Epithelial cell of esophagus (primary cell): ENCODE results near the gene SNX33.
A peak's percentile ranks its signal among the peaks of the same experiment; 100 is the strongest.
"Not testable (repeated sequence)": the region's sequence is repeated elsewhere in the genome, so short reads cannot be mapped to it uniquely, and the experiment has no call there.

ENCODE experiments used
- DNase-seq: peaks from one replicate; pipeline ENCODE4 v3.0.0; 2010; ENCODE audit warnings: low read depth
- H3K4me3 ChIP-seq: 2 replicates; pipeline ENCODE4 v1.5.1; 2011; ENCODE audit warnings: mild to moderate bottlenecking, low read length, control low read depth
- CTCF ChIP-seq: IDR thresholded peaks from 2 replicates; pipeline ENCODE4 v1.5.1; 2011; ENCODE audit warnings: low read depth, mild to moderate bottlenecking, low read length, control low read depth, inconsistent platforms; ENCODE audit not compliant: insufficient read depth; ENCODE audit errors: missing control alignments

Gene SNX33

GRCh38 chr15:75620058-75620820, 27.5 kb upstream of the SNX33 start:
- H3K4me3 ChIP-seq: no peak overlapping the region
- DNase-seq: peak; percentile 33
- no peak for TF ChIP-seq CTCF

- peak; percentile 48 for TF ChIP-seq CTCF
- H3K4me3 ChIP-seq: no peak overlapping the region
- peak; percentile 83 for DNase-seq
Measured at GRCh38 chr15:75620841-75621391, 26.8 kb upstream of the SNX33 start.

DNA sequence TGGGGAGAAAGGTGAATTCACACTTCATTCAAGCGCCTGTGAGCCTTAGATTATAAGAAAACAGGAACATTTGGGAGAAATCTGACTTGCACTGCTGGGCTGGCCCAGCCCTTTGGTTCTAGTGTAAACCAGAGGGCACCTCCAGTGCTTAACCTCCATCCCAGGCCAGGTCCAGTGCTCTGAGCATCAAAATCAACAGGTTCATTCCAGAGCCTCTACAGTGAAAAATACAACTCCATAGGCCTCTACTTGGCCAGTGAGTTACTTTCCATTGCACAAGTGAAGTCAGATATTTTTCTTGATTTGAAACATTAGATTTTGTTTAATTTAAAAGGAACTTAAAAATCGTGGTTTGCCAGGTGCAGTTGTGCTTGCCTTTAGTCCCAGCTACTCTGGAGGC, 25.2 kb upstream of the SNX33 start:
- no peak for TF ChIP-seq CTCF
- no peak overlapping the region for H3K4me3 ChIP-seq
- DNase-seq: no peak

GRCh38 chr15:75625542-75626347, 22.0 kb upstream of the SNX33 start, which contains the start of gene SNUPN:
SNUPN (minus strand) TSS chr15:75625725; CDS start chr15:75621051, 4,674 bp downstream.
- no peak for TF ChIP-seq CTCF
- peak within 1 kb of the TSS; percentile 97 for H3K4me3 ChIP-seq
- peak; percentile 93 for DNase-seq

DNA sequence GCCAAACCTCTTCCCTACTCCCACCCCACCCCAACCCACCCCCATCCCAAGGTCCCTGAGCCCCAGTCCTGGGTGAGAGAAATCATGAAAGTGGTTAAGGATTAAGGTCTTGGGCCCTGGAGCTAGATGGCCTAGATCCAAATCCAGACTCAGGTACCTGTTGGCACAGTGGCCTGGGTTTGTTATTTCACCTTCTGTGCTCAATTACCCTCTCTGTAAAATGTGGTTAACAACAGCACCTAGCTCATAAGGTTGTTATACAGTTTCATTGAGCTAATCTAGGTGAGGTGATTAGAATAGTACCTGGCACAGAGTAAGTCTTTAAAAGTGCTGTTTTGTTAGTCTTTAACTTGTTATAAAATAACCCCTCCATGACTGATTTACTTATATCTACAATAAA, 15.8 kb upstream of the SNX33 start:
- H3K4me3 ChIP-seq: no peak overlapping the region
- no peak for DNase-seq

DNA sequence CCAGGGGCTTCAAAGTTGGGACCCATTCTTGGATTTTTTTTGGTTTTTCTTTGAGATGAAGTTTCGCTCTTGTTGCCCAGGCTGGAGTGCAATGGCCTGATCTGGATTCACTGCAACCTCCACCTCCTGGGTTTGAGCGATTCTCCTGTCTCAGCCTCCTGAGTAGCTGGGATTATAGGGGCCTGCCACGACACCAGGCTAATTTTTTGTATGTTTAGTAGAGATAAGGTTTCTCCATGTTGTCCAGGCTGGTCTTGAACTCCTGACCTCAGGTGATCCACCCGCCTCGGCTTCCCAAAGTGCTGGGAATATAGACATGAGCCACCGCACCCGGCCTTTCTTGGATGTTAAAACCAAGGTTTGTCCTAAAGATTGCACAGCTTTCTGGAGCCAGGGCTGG, 13.8 kb upstream of the SNX33 start:
- DNase-seq: not testable (repeated sequence)

More for the DNA sequence above, 15.8 kb upstream of the SNX33 start:
- no peak for TF ChIP-seq CTCF

DNA sequence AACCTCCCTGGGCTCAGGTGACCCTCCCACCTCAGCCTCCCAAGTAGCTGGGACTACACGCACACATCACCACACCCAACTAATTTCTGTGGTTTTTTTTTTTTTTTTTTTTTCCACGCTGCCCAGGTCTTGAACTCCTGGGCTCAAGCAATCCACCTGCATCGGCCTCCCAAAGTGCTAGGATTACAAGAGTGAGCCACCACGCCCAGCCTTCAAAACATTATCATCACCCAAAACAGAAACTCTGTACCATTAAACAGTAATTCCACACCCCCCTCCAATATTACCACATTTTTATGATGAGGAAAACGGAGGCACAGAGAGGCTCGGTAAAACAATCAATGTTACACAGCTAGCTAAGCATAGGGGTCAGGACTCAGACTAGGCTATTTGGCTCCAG, 11.7 kb upstream of the SNX33 start:
- no peak for TF ChIP-seq CTCF

More for the DNA sequence above, 13.8 kb upstream of the SNX33 start:
- not testable (repeated sequence) for H3K4me3 ChIP-seq

More for the DNA sequence above, 11.7 kb upstream of the SNX33 start:
- no peak for DNase-seq
- H3K4me3 ChIP-seq: no peak overlapping the region
